Left lobe of liver (tissue), 2 donors: ENCODE results near the gene CNPY1. TPM values are rescaled to one million over a fixed set of nuclear protein-coding genes. Genes with fewer than 3 reads are reported as not detected.

Experiments used
- ATAC-seq: fragments of 200-7000 bp; cut with Tn5 transposase; one replicate; pipeline ENCODE4 v1.9.1; 2020; ENCODE audit warnings: mild to moderate bottlenecking, moderate library complexity
- DNase-seq: peaks from one replicate; pipeline ENCODE4 v3.0.0-alpha.2; 2020; ENCODE audit warnings: low spot score
- total RNA-seq: library from RNA; stranded (reverse); gene quantifications from one replicate; pipeline ENCODE4 v1.2.1, GENCODE V29; 2021
- donor health status: DM: no; HTN: no; CAD: no; lungs with moderate emphysema.
- donor health status: DM: no; HTN: yes; CAD: no.

Gene CNPY1
- total RNA-seq, 1 donor from 2014 or later, result not detected

GRCh38 chr7:155514296-155514695 is 32.1 kb downstream of the CNPY1 start:
- no peak for ATAC-seq

DNA sequence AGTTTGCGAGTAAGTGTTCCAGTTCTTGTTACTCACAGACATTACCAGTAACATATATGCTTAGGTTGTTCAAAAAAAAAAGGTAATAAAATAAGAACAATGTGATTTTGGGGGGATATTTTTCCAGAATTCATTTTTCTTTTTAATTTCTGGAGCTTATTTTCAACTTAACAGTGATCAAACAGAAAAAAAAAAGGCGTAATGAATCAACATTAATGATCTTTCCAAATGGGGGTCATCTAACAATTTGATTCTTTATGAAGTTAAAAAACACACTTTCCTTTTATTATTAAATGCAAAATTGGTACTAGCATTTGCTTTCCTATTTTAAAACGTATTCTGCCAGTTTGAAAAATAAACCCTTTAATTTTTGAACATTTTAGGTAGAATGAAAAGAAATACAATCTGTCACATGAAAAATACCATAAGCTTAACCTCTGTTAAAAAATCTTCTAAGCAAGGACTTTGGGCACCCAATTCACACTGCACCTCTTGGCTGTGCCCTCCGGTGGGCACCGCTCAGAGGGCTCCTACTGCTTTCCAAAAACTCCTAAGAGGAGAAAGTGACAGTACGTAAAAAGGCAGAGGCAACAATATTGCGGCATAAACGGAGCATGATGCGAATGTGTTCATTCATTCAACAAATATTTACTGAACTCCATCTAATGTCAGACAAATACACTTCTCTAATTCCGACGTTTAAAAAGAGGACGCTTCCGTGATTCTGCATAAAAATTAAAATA is 32.6 kb downstream of the CNPY1 start:
- ATAC-seq (no peak), DNase-seq (no peak)

More at GRCh38 chr7:155514296-155514695, 32.1 kb downstream of the CNPY1 start:
- no peak for DNase-seq

DNA sequence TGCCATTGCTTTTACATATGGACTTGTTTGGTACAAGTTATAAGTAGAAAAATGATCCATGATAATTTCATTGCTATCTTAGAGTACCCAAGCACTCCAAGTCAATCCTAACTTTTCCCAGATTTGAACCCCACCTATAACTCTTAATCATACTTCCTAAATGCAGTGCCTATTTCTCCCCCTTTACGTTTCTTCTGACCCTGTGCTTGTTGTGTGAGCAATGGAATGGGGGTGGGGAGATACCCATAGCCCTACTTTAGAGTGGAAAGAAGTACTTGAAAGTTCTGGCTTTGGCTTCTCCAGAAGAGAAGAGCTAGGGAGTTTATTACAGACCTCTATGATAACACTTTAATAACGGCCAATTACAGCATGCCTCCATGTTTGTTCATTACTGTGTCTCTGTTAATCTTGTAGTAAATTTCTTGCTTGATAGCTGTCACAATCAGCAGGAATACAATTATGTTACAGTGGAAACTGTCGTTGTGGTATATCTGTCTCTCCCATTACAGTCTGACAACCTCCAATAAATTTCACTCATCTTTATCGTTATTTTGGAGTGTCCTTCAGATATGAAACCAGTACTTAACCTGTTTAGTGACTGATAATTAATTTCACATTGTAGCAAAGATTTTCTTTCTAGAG is 34.0 kb downstream of the CNPY1 start:
- ATAC-seq (no peak), DNase-seq (no peak)

DNA sequence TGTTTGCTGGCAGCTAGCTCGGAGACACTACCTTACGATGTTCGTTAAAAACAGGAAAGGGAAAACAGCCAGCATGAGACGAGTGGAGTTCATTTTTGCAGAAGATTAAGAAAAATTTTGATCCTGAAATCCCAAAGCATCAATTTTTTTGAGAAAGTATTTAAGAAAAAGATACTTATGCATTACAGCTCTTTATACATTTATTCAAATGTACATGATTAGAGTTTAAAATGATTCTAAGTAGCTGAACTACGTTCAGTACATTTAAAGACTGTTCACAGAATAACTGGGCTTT is 34.7 kb downstream of the CNPY1 start:
- DNase-seq, result no peak
- ATAC-seq, result no peak

DNA sequence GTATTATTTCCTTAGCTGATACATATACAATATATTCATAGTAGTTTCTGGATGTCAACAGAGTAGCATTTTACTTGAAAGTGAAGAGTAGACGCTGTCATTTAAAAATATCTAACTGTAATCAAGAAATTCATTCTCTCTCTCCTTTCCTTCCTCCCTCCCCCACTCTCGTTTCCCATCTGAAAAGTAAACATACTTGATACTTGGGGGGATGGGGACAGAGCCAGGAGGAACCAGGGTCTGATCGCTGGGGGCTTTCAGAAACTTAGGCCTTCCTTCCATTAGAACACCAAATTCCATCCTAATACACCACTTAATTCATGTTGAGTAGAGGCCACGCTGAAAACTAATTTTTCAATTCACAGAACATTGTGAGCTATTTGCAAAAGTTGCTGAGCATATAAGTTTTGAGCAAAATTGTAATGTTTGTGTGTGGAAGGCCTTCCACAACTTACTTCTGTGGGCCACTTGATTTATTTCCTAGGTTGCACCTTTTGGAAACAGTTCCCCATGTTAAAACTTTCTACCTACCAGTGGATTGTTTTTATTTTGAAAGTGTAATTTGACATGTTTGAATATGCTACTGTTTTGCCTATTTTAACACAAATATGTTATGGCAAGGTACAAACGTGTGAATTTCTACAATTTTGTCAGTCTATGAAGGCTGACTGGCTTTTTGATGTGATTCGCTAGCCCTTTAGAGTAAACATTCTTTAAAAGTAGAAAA is 35.2 kb downstream of the CNPY1 start:
- DNase-seq, result no peak

GRCh38 chr7:155509725-155510551 is 36.4 kb downstream of the CNPY1 start:
- no peak for ATAC-seq
- no peak for DNase-seq

More for the DNA sequence above, 35.2 kb downstream of the CNPY1 start:
- no peak for ATAC-seq

GRCh38 chr7:155509359-155509724 is 37.0 kb downstream of the CNPY1 start:
- ATAC-seq (no peak), DNase-seq (no peak)

DNA sequence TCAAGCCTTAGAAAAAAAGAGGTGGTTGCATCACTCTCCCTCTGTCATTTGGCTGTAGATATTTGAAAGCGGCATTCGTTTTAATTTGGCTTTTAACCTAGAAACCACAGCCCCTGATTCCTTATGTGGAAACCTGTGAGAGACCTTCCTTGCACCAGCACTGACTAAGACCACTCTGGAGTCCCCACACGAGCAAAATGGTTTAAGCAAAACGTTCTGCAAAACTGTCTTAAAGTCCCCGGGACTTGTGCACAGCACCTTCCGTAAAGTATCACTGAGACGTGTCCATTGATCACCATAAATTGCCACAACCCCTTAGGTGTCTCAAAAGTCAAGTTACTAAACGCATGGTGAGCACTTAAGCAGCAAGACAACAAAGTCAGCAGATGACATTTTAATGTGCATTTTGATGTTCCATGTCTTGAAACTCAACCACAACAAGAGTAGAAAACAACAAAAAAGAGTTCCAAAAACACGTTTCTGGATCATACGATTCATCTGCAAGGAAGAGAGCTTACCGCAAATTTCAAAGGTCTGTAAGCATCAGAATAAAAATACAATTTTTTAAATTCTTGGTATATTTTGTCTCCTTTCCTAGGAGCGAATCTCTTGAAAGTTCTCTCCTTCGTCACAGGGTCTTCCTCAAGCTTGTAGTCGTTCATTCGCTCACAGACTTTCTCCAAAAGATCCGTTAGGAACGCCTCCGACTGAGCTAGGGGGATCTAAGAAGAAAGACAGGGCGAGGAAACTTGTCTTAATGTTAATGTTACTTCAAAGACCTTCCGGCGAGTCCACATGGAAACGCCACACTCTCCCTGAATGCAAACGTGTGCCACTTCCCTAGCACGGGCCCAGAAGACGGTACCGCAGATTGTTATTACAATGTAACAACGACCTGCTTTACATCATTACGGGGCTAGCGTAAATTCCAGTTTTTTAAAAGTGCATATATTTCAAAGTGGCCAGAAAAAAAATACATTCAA is 37.7 kb downstream of the CNPY1 start:
- DNase-seq, result no peak

DNA sequence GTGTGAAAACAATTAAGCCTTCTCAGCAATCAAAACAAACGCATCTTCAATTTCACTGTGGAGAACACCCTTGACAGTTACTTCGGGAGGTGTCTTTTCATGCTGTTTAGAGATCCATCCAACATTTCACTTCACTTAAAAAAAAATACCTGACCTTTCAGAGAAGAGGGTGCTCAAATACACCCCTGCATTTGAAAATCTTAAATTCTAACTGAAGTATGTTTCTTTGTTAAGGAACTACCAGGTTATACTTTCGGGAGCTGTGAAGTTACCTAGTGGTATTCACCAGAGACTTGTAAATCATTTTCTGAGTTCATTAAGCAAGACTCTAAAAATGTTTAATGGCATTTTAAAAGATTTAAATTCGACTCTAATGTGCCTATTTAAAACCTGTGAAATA is 38.8 kb downstream of the CNPY1 start:
- no peak for ATAC-seq
- no peak for DNase-seq

More for the DNA sequence above, 37.7 kb downstream of the CNPY1 start:
- no peak for ATAC-seq

DNA sequence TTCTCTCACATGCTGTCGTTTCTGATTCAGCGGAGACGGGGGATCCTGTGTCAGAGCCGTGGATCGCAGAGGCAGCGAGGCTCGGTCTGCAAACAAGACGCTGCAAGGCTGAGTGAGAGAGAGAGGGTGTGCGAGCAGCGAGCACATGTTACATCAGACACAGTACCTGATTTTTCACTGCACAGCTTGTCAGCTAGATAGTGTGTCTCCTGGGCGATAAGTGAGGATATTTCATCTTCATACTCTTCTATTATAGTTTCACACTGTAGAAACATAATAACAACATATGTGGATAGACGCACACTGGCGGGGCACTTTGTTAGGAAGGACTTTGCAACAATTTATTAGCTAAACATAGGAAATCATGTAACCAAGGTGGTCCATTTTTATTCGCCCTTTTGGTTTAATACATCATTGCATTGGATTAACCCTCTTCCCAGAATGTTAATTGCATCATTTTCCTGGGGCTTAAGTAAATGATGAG is 39.5 kb downstream of the CNPY1 start:
- ATAC-seq (peak; percentile 30), DNase-seq (no peak)

DNA sequence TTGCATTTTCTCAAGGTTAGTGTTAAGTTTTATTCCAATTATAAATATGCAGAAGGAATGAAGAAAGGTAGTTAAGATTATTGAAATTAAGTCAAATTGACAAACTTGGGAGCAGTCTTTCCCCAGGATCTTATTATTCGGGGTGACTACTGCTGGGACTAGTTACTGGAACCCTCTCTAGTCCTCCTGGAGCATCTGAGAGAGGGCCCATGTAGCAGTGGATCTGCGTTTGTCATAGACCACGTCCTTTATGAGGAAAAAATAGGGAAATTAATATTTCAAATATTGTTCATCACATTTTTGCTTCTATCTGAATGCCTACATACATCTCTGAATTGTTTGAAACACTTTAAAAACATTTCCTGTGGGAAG is 41.0 kb downstream of the CNPY1 start:
- ATAC-seq, result no peak

DNA sequence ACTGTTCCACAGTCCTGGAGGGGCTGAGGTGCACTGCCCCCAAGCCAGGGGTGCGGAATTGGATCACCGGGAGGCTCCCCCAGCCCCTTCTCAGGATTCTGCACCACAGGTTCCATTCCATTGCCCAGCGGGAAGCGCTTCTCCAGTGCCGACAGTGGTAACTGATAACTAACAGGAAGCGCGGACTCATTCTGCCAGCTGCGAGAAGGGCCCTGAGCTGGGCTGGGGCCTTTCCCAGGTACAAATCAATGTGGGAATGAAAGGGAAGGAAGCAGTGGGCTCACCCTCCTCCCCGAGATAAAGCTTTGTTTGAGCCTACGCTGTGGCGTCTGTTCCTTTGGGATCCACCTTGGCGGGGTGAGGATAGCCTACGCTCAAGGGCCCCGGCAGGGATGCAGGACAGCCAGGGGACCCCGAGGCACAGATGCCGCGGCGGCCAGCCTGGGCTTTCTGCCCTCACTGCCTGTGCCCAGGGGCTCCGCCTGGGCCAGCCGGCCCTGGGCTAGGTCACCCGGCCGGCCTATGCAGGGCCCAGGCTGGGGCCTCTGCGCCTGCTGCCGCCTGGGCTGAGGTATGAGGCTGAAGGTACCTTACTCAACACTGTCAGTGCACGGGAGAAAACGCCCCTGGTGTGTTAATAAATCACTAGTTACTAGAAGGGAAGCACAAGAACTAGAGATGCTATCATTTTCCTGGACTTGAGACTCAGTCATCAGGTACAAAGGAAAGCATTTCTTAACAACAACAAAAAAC is 49.0 kb downstream of the CNPY1 start:
- DNase-seq, result no peak
- no peak for ATAC-seq

More for the DNA sequence above, 41.0 kb downstream of the CNPY1 start:
- DNase-seq, result no peak

DNA sequence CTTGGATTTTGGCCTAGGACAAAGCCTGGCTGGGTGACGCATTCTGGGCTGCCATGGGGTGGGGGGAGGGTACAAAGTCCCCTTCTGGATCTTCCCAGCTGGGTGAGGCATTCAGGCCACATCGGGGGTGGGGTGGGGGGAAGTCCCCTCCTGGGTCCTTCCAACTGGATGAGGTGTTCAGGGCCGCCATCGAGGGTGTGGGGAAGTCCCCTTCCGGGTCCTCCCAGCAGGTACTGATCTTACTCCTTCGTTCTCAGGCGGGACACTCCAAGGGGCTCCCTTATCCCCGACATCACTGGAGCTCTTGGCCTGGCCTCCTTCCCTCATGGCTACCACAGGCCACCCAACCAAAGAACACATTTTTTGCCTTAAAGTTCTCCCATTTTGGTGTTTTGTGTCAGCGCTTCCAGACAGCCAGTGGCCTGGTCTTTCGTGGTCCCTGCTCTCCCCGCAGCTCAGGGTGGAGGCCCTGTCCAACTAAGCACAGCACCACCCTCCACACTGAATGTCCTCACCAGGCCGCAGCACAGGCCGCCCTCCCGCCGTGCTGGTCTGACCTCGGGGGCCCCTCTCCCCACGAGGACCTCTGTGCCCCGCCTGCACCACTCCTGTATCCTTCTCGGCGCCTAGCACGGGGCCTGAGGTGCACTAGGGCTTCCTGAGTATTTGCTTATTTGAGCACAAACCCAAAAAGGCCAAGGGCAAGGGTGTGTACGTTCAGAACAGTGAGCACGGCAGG is 49.9 kb downstream of the CNPY1 start:
- no peak for ATAC-seq
- DNase-seq, result no peak

DNA sequence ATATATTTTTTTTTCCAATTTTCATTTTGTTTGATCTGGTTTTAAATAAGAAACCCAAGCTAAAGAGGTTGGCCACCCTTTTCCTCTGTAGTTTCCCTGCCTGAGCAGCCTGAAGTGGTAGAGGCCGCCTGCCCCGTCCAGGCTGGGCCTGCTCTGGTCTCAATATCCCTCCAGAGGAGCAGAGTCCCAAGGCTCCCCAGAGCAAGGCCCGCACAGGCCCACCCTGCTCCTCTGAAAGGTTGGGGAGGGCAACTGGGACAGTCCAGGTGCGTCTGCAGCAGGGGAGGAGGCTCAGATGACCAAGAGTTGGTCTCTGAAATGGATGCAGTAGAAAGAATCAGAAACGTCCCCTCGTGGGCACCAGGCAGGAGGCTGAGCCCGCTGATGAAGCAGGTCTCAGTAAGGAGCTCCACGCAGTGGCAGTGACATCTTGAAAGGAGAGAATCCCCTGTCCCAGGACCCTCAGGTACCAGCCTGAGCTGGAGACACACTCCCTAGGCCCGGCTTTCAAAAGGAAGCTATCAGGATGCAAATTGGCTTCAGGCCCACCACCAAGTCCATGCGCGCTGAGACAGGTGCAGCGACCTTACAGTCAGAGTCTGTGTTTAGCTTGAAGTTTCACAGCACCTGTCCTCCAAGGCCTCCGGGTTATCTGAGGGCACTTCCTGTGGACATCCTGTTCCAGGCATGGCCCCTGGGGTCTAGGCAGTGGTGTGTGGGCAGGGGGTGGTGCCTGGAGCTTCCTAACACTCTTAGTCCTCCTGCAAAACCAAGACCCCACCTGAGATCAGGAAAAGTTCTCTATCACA is 50.7 kb downstream of the CNPY1 start:
- DNase-seq, result no peak

DNA sequence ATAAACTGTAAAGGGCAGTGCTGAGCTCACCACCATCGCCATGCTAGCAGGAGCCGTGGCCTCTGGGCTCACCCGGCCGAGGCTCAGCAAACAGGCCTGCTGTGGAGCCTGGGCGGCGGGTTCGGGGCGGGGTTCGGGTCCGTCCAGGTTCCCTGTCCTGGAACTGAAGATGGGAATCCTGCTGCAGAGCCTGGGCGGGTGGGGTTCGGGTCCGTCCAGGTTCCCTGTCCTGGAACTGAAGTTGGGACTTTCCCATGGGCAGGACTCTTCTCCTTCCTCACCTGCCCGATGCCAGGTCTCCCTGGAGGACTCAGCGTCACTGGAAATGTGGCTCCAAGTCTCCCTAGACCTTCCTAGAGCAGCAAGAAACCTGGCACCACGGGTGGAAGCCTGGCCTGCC is 51.8 kb downstream of the CNPY1 start:
- DNase-seq (no peak), ATAC-seq (no peak)

More for the DNA sequence above, 50.7 kb downstream of the CNPY1 start:
- no peak for ATAC-seq

DNA sequence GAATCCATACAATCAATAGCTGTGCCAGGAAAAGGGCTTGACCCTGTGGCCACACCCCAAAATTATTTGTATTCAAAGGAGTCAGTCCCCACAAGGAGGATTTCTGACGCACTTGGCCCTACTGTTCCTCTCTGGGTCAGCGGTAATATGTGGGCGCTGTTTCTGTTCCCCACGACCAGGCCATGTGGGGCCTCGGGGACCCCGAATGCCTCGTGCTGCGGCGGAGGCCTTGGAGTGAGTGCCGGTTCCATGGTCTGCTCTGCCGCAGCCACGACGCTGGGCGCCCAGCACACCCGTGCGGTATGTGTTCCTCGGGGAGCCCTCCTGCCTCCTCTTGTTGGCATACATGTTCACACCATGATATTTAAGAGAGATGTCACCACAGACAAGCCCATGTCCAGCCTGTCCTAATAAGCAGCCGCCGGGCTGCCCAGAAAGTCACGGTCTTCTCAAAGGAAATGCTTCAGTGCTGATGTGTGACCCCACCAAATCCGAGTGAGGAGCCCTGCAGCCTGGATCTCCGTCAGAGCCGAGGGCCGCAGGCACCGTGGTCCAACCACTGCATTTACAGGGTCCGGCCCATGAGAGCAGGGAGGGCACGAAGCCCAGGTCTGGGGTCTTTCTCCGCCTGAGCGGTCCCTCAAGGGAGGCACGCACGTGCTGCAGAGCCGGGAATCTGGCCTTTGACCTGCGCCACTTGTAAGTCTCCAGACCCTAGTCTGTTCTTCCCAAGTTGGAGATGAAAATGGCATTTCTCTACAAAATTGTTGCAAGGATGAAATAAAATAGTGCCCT is 52.4 kb downstream of the CNPY1 start:
- no peak for ATAC-seq
- no peak for DNase-seq

DNA sequence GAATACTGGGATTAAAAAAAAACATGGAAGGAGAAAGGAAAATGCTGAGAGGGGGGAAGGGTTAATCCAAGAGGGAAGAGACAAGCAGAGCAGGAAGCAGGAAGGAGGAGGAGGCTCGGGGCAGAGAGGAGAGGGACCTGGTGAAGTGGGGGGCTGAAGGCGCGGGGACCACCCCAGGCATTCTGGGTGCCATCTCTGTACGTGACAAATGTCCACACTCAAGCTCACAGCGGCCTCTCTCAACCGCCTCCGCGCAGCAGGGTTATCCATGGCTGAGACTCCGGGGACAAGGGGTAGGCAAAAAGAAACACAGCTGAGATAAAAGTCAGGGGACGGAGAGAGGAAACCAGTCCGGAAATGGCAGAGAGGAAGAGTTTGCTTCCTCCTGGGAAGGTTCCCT is 54.5 kb downstream of the CNPY1 start:
- DNase-seq (no peak), ATAC-seq (no peak)
